Measurements from ENCODE around the gene WDR37. TPM values are rescaled to one million over a fixed set of nuclear protein-coding genes. Genes with fewer than 3 reads are reported as not detected.

WDR37 gene
- total and polyA plus RNA-seq, 2 donors from 2014 or later: 6.0 to 23.5 TPM

DNA sequence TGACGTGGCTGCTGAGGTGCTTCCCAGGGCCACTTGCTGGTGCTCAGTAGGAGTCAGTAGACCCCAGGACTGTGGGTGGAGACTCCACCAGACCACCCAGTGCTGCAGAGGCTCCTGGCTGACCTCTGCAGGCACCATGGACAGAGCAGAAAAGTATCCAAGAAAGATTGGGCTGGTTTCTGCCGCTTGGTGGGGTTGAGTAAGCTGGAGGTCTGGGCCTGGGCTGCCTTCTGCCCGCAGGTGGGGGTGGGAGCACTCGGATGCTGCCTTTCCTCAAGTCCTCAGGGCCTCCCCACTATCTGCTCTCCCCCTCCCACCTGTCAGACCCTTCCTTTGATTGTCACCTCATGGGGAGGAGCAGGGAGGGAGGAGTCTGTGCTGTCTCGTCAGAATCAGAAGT is 91.6 kb downstream of the WDR37 start:
- Histone ChIP-seq H3K36me3 (ENCODE audit: control insufficient read depth in 2 of 3, insufficient read depth in 3 of 3, low read length in 3 of 3) (no peaks in the 10 kb centered on the region), H3K9ac (ENCODE audit: low read length in 3 of 3) (no peak overlapping the region), H3K27me3 (ENCODE audit: control insufficient read depth, insufficient read depth, low read length) (no peaks in the 10 kb centered on the region), H3K4me1 (ENCODE audit: control insufficient read depth in 2 of 3, insufficient read depth in 2 of 3, low read depth in 1 of 3, low read length in 3 of 3) (peaks cover 0 to 8% (median 0%) of the 10 kb centered on the region in 3 donors), H3K9me3 (ENCODE audit: control insufficient read depth in 2 of 3, insufficient read depth in 1 of 3, low read length in 3 of 3) (peaks cover 0 to 5% (median 0%) of the 10 kb centered on the region in 3 donors), H3K4me3 (ENCODE audit: low read length in 3 of 3) (no peak overlapping the region), H3K27ac (ENCODE audit: low read depth in 2 of 2, low read length in 2 of 2) (no peak overlapping the region)
- peak in 1 of 5 donors; percentile 23 for DNase-seq
- FAIRE-seq: no peak
- intact Hi-C loops (cut with DNase I): no loop called here
- TF ChIP-seq, protein P1, sequence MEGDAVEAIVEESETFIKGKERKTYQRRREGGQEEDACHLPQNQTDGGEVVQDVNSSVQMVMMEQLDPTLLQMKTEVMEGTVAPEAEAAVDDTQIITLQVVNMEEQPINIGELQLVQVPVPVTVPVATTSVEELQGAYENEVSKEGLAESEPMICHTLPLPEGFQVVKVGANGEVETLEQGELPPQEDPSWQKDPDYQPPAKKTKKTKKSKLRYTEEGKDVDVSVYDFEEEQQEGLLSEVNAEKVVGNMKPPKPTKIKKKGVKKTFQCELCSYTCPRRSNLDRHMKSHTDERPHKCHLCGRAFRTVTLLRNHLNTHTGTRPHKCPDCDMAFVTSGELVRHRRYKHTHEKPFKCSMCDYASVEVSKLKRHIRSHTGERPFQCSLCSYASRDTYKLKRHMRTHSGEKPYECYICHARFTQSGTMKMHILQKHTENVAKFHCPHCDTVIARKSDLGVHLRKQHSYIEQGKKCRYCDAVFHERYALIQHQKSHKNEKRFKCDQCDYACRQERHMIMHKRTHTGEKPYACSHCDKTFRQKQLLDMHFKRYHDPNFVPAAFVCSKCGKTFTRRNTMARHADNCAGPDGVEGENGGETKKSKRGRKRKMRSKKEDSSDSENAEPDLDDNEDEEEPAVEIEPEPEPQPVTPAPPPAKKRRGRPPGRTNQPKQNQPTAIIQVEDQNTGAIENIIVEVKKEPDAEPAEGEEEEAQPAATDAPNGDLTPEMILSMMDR (IDR thresholded peaks at IDR 0.05; ENCODE audit: borderline replicate concordance, extremely low read depth, insufficient read depth): no peak

DNA sequence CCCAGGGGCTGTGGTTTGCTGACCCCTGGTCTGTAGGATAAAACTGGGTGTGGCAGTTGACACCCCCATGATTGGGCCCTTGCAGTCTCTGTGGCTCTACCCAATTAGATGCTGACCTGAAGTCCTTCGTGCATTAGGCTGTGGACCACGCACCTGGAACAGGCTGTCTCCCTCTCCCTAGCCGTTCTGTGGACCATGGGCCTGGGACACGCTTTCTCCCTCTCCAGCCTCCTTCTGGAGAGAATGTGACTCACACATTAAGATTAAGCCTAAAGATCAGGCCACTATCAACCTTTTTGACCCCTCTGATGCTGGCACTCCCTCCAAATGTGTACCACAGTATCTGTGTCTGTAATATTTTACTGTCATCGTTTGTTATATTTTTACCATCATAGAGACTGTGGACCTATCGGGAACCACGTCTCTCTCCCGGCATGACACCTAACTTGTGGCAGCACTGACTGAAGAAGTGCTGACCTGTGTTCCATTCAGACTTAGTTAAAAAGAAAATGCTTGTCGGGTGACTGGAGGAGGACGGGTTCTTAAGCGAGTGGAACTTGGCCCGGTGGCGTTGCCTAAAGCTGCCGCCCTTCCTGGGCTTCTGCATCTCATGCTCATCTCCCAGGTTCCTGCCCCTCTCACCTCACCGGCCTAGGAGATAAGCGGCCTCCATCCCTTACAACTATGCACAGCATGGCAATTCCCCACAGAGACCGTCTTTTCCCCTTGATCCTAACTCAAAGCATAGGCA is 92.8 kb downstream of the WDR37 start:
- Histone ChIP-seq H3K4me1 (ENCODE audit: control insufficient read depth in 2 of 3, insufficient read depth in 2 of 3, low read depth in 1 of 3, low read length in 3 of 3) (peaks cover 0 to 8% (median 0%) of the 10 kb centered on the region in 3 donors), H3K9ac (ENCODE audit: low read length in 3 of 3) (no peak overlapping the region), H3K9me3 (ENCODE audit: control insufficient read depth in 2 of 3, insufficient read depth in 1 of 3, low read length in 3 of 3) (peaks cover 0 to 5% (median 0%) of the 10 kb centered on the region in 3 donors), H3K4me3 (ENCODE audit: low read length in 3 of 3) (no peak overlapping the region), H3K27me3 (ENCODE audit: control insufficient read depth, insufficient read depth, low read length) (no peaks in the 10 kb centered on the region), H3K36me3 (ENCODE audit: control insufficient read depth in 2 of 3, insufficient read depth in 3 of 3, low read length in 3 of 3) (no peaks in the 10 kb centered on the region), H3K27ac (ENCODE audit: low read depth in 2 of 2, low read length in 2 of 2) (no peak overlapping the region)
- no peak for FAIRE-seq
- TF ChIP-seq, protein P1 (IDR thresholded peaks at IDR 0.05; ENCODE audit: borderline replicate concordance, extremely low read depth, insufficient read depth): no peak
- intact Hi-C loops (cut with DNase I): no loop called here
- peak in 1 of 5 donors; percentile 26 for DNase-seq

DNA sequence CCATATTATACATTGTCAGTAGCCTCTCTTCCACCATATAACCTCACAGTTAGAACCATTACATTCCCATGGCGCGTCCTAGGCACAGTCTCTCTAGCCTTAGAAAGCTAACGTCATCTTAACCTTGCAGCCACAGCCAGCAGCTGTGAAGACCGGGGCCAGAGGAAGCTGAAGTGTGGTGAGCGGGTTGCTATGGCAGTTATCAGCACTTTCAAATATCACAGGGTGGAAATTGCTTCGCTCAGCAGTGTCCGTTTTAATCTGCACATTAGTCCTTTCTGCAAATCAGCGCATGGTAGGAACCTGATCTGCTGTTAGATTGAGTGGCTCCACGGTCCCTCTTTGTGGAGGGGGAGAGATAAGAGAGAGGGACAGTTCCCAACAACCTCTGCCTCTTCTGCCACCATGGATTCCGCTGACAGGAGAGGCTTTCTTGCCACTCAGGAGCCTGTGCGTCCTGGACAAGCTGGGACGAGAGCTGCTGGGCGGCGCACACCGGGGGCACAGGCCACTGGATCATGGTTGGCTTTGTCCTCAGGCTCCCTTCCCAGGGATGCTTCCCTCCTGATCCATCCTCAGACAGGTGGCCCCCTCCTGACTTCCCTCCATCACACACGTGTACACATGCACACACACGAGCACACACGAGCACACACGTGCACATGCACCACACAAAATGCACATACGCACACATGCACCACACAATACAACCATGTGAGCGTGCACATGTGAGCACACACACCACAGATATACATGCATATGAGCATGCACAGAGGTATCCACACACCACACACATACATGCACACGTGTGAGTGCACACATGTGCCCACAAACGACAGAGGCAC is 93.8 kb downstream of the WDR37 start:
- H3K9me3 ChIP-seq (ENCODE audit: control insufficient read depth in 2 of 3, insufficient read depth in 1 of 3, low read length in 3 of 3): peaks cover 0 to 3% (median 0%) of the 10 kb centered on the region in 3 donors
- H3K4me1 ChIP-seq (ENCODE audit: control insufficient read depth in 2 of 3, insufficient read depth in 2 of 3, low read depth in 1 of 3, low read length in 3 of 3): peaks cover 0 to 8% (median 0%) of the 10 kb centered on the region in 3 donors
- intact Hi-C loops (cut with DNase I): no loop called here
- FAIRE-seq (no peak), DNase-seq (peak in 2 of 5 donors; percentile 45 to 53)
- no peak overlapping the region for H3K27ac ChIP-seq (ENCODE audit: low read depth in 2 of 2, low read length in 2 of 2)
- TF ChIP-seq, protein P1 (IDR thresholded peaks at IDR 0.05; ENCODE audit: borderline replicate concordance, extremely low read depth, insufficient read depth): no peak
- no peak overlapping the region for H3K9ac ChIP-seq (ENCODE audit: low read length in 3 of 3)
- H3K36me3 ChIP-seq (ENCODE audit: control insufficient read depth in 2 of 3, insufficient read depth in 3 of 3, low read length in 3 of 3): no peaks in the 10 kb centered on the region
- no peaks in the 10 kb centered on the region for H3K27me3 ChIP-seq (ENCODE audit: control insufficient read depth, insufficient read depth, low read length)
- no peak overlapping the region for H3K4me3 ChIP-seq (ENCODE audit: low read length in 3 of 3)

All from kidney (tissue), 14 donors.